ENCODE results near the gene ADAMTS2.

The ADAMTS2 gene

DNA sequence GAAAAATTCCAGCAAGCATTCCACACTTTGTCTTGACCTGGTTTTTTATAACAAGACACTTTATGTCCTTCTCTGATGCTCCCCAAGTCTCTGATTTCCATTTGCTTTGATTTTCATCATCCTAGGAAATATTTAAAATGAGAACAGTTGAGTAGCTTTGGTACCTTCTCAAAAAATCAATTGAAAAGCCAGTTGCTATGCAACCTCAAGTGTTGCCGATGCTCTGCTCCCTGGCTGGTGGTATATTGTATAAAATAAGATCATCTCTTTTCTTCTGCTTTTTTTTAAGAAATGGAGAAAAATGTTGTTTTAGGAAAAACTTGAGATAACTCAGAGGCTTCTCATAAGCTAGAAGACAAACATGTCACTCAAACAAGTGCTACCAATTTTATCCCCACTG, 175.4 kb downstream of the ADAMTS2 start:
- in situ Hi-C loops (cut with HindIII; ENCODE audit: low sequenced_read_pairs) = no loop called here

DNA sequence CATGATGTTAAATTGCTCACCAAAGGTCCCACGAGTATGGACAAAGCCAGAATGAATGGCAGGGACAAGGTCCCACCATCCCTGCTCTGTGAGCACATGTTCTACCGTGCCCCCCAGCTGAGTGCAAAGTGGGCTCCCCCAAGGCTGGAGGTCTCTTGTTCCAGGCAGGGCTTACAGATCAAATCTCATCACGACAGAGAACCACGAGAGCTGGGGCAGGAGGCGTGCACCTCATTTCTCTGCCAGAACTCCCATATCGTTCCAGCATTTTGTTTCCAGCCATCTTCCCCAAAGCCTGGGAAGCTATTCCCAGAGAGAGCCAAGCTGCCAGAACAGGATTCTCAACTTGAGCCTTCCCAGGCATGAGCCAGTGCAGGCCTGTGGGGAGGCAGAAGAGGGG, 176.6 kb downstream of the ADAMTS2 start:
- in situ Hi-C loops (cut with HindIII; ENCODE audit: low sequenced_read_pairs) = no loop called here

DNA sequence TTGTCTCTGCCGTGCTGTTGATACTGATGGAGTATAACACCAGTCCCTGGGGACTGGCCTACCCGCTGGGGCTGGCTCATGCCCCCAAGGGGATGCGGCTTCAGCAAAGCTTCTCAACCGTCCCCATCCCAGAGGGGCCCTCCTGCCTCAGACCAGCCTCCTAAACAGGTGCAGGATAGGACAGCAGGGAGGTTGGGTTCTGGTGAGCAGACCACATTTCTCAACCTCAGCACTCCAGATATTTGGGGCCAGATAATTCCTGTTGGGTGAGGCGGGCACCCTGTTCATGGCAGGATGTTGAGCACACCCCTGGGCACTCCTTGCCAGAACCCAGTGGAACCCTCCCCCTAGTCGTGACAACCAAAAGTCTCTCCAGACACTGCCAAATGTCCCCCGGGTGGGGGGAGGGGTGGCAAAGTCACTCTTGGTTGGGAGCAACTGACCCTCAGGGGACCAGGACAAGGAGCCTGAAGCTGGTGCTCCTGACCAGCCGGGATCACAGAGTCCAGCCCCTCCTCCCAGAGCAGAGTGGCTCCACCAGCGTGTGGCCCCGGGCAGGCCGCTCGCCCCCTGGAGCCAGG, 177.3 kb downstream of the ADAMTS2 start:
- in situ Hi-C loops (cut with HindIII; ENCODE audit: low sequenced_read_pairs) = no loop called here

DNA sequence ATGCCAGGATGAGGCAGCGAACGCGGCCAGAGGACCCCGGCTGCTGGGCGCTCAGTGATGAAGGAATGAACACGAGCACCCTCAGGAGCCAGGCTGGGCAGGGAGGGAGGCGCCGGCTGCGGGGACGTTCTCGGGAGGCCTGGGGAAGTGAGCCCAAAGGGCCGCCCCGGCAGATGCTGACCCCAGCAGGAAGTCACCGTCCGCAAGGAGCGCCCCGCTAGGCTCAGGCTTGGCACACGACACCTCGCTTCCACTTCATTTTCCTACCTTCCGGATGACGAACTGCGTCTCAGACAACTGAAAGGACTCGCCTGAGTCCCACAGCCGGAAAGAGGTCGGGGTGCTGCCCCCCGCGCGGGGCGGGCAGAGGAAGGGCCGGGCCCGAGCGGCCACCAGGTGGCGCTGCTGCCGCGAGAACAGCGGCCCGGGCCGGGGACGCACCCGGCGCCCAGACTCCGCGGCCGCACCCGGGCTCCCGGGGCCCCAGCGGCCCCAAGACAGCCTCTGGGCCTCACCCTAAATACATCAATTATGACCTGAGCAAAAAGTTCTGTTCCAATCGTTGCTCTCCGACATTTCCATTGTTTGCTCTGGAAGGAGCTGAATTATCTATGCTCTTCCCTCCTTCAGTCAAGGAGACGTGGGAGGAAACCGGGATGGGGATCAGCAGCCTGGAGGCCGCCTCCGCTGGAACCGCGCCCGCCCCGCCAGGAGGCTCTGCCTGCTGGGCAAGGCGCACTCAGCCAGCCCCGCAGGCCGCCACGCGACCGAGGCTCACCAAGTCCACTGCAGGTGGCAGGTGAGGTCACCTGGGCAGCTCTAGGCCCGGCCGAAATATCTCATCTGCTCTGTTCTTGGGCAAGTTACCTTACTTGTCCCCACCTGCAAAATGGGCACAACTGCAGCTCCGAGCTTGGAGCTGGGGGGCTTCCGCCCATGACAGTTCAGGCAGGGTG, 178.1 kb downstream of the ADAMTS2 start:
- in situ Hi-C loops (cut with HindIII; ENCODE audit: low sequenced_read_pairs) = no loop called here

DNA sequence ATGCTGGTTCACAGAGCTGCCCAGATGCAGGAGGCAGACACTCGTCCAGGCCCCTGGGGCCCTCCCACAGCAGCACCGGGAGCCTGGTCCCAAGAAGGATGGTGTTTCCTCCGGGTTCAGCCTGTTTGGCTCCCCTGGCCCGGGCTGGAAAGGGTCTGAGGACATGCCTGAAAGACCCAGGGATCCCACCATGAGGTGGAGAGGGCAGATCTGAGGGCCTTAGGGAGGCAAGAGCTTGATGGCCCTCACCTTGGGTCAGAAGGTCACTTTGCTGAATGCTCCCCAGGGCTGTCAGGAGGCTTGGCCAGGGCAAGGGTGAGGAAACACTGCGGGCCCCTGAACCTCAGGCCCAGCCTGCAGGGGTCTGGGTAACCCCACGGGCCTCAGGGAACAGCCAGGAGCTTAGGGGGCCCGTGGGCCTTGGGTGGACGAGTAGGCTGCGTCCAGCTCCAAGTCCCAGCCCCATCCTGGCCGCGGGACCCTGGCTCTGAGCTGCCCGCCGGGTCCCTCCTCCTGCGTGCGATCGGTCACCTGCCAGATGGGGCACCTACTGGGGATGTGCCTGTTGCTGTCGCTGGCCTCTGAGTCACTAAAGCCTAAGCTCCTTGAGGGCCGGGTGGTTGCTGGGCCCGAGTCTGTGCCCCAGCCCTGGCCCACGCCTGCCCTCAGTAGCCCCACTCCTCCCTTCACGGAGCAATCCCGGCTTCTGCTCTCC, 178.9 kb downstream of the ADAMTS2 start:
- in situ Hi-C loops (cut with HindIII; ENCODE audit: low sequenced_read_pairs) = no loop called here

DNA sequence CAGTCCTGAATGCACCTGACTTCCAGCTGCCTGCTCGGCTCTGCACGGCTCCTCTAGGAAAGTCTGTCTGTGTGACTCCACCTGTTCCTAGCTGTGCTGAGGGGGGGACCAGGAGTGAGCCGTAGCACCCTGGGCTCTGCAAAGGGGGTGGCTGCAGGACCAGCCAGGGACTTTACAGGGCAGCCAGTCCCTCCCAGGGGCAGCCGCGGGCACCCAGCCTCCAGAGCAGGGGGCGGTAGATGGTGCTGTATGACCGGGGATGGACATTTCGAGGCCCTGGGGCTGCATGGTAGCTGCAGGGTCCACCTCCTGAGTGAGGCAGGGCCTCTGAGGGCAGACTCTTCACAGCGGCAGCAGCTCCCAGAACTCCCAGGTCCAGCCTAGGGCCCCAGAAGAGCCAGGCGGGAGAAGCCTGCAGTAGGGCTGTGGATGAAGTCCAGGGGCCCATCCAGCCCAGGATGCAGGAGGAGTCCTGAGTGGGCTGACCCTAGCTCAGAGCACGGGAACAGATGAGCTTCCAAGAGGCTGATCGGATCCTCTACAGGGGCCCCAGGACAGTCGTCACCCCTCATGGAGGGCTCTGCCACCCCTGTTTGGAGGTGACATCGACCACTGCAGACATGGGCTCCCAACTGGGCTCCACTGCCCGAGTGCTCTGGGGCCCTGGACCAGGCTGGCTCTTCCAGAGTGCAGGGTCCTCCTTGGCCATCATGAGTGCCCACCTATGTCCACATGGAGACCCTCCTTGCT, 179.7 kb downstream of the ADAMTS2 start:
- in situ Hi-C loops (cut with HindIII; ENCODE audit: low sequenced_read_pairs) = no loop called here

DNA sequence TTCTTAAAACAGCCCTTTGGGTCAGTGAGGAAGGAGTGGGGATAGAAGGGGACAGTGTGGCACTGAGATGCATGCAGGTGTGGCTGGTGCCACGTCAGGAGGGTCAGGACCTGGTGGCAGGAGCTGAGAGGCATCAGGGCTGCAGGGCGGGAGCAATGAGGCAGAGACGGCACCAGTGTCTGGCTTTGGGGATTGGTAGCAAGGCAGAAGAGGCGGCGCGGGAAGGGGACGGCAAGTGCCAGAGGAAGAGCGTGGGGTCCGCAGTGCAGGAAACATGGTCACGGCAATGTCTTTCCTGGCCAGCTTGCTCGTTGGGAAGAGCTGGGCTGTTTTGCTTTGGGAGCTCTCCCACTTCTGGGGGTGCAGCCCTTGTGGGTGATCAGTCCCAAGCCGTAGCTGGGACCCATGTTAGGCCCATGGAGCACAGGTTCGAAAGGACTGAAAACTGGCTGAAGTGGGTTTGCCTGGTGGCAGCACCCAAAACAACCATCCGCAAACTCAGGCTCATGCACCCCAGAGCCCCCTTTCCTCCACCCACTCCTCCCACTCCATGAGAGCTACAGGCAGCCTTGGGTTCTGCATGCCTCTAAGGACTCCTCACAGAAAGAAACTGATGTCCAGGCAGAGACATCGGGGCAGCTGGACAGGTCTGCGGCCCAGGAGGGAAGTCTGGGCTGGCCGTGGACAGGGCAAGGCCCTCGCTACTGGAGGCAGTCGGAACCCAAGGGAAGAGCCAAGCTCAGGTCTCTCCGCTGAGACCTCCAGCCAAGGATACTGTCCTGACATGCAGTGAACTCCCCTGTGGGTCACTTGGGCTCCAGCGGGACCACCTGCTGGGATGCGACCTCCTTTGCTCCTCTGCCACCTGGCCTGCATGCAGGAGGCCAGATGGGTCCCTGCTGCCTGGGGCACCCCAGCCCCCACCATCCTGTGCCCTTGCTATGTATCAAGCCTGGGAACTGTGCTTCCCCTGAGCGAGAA, 180.6 kb downstream of the ADAMTS2 start:
- in situ Hi-C loops (cut with HindIII; ENCODE audit: low sequenced_read_pairs) = no loop called here

DNA sequence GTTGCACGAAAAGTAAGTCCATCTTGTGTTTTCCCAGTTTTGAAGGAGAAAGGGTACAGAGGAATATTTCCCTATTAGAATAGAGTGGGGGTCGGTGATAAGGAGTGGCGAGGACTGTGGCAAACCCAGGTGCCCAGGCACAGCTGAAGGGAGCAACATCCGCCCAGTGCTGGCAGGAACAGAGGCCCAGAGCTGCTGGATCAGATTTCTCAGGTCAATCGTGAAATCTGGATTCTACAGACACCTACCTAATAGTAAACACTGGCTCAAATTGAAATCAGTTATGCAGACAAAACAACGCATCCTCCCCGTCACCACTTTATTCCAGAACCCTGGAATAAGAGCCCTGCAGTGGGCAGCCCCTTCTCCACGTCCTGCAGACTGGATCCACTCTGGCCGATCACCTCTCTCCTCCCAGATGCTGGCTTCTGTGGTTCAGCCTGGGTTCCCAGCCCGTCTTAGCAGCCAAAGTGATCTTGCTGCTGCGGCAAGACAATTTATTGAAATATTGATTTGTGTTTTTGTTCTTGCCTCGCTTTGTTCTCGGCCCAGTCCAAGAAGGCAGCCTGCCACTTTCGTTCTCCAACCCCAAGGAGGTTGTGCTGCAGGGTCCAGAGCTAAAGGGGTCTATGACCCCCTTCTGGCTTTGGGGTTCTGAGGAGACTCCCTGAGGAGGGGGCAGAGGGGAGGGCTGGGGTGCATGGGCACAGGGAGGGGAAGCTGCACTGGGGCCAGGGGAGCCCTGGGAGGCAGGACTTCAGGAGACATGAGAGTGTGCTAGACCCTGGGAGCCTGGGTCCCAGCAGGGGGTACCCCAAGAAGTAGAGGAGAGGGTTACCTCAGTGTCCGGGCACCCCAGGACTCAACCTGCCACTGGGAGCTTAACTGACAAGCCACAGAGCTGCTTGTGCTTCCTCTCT, 181.8 kb downstream of the ADAMTS2 start:
- in situ Hi-C loops (cut with HindIII; ENCODE audit: low sequenced_read_pairs) = no loop called here

DNA sequence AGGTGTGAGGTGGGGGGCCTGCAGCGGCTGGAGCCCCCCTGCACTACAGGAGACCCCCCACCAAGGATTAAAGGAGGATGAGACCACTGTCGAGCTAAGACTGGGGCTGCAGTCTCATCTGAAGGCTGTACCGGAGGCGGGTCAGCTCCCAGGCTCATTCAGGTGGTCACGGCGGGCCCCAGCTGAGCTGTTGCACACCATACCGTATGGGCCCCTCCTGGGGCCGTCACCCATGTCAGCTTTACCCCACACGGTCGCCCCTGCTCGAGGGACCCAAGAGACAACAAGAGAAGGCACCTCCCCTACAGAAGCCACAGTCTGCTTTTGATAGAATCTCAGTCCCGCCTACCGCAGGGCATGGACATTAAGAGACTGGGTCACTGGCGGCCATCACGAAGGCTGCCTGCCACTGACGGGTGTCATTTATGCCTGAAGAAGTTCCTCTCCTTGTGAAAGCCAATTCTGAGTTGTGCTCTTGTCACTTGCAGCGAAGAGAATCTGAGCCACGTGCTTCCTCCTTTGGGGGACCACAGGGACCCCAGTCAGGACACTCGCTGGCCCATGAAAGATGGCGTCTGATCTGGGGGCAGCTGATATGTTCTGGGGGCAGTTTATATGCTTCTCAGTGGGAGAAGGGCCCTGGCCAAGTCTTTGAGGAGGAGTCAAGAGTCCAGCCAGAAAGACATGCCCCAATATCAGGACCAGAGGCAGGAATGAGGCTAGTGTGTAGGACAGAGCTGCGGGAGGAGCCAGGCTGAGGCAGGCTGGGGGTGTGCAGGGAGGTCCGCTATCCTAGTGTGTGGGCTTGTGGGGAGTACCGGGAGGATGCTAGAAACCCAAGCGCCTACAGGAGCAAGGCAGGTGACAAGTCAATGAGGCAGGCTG, 182.7 kb downstream of the ADAMTS2 start:
- in situ Hi-C loops (cut with HindIII; ENCODE audit: low sequenced_read_pairs) = no loop called here

DNA sequence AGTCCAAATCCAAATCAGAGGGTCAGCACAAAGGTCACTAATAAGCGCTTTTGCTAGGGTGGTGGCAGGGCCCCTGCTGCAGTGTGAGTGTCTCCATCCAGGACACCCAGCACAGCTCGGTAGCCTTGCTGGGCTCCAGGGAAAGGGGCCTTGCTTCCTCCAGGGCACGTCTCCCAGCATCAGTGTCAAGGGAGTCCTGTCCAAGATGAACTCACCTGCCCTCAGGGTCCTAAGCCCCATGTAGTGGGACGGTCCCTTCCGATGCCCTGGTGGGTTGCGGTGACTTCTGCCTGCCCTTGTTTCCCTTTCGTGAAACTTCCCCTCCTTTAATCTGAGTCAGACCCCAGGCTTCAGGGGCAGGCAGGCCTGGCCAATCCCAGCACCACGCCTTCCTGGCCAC, 183.4 kb downstream of the ADAMTS2 start:
- in situ Hi-C loops (cut with HindIII; ENCODE audit: low sequenced_read_pairs) = no loop called here

DNA sequence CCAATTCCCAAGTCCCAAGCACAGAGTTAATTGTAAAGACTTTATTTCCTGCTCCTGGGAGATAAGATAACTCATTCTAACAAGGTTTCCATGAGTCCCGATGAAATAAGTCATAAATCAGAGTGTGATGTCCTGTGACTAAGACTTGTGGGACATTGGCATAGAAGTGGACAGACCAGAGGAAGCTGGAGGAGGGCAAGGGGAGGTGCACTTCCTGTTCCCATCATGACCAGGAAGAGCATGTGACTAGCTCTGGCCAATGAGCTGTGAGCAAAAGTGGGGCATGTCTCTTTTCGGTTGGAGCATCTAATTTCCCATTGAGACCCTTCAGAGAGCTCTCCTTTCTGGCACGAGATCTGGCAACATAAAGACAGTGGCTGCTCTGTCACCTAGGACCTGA, 184.7 kb downstream of the ADAMTS2 start:
- in situ Hi-C loops (cut with HindIII; ENCODE audit: low sequenced_read_pairs) = no loop called here

DNA sequence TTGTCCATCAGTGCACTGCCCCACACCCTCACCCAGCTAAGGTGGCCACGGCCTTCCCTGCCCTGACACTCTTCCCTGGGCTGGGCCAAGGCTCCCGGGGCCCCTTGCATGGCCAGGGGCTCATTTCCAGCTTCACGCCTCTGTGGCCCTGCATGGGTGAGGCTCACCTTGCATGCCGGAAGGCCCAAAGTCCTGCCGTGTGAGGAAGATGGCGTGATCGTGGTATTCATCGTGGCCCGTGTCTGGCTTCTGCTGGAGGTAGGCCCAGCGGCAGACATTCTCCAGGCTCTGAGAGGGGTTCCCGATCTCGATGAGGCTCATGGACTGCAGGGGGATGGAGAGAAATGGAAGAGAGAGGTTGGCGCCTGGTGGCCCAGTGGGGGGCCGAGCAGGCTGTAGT, 186.7 kb downstream of the ADAMTS2 start:
- in situ Hi-C loops (cut with HindIII; ENCODE audit: low sequenced_read_pairs) = no loop called here

DNA sequence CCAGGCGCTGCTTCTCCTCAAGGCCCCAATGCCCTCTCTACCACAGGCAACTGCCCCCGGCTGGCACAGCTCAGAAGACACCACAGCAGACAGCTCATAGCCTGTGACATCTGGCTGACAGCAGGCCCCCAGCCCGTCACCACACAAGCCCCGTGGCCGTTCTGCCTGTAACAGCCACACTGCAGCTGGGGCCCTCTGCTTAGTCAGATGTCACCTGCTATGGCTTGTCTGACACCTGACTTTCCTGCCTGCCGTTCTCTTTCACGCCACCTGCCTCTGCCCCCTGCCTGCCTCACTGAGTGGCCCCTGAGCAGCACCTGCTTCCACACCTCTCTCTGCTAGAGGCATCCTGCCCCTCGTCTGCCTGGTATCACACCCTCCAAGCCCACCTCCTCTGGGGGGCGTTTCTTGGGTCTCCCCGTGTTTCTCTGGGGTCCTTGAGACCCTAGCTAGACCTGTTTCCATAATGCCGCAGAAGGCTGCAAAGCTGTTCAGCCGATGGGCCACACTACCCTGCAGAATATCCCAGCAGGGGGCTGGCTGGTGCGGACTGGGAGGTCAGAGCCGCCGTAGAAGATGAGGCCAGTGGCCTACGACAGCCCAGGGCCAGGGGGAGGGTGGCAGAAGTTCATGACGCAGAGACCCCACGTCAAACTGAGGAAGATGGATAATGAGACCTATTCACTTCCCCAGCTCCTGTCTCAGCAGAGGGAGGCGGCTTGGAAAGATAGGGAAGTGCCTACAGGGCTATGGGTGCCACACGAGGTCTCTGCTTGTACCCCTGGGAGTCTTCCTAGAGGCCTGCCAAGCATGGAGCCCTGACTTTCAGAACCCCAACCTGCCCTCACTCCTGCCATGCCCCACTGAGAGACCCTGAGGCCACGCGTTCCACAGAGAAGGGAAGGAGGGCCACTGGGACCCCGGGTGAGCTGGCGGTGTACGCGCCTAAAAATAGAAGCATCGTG, 190.0 kb downstream of the ADAMTS2 start:
- in situ Hi-C loops (cut with HindIII; ENCODE audit: low sequenced_read_pairs) = no loop called here

DNA sequence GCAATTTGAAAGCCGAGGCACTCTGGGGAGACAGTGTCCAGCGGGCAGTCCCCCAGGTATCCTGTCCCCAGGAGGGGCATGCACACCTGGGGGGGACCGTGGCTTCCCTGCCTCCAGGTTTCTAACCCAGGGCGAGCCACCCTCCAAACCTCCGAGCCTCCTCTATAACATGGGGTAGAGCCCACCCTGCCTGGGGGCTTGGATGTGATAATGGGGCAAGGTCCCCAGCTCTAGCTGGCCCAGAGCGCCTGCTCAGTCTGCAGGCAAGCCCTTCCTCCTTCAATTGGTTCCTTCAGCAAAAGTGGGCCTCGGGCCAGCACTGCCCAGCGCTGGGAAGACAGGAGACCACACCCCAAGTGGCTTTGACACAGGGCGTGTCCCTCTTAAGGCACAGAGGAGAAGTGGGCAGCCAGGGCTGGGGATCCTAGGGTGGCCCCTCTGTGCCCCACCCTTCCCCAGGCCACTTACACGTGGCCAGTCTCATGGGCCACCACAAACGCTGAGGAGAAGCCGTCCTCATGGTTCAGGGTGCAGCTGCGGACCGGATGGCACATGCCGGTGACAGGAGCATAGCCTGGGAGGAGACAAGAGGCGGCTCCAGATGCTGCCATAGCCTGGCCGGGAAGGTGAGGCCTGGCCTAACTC, 190.8 kb downstream of the ADAMTS2 start:
- in situ Hi-C loops (cut with HindIII; ENCODE audit: low sequenced_read_pairs) = no loop called here

DNA sequence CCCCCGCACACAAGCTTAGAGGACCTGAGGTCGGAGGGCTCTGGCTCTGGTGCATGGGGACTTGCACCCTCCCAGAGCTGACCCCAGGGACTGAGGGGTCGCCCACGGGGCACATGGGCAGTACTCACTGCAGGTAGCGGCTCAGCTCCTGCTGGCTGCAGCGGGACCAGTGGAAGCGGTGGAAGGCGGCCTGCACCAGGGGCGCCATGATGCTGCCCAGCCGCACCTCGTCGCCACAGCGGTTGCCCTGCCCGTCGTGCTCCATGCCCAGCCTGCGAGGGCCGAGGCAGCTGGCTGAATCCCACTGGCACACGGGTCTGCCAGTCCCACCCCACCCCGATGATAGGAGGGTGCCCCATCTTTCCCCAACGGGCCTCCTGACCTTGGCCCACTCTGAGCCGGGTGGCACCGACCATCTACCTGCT, 191.3 kb downstream of the ADAMTS2 start:
- in situ Hi-C loops (cut with HindIII; ENCODE audit: low sequenced_read_pairs) = no loop called here

DNA sequence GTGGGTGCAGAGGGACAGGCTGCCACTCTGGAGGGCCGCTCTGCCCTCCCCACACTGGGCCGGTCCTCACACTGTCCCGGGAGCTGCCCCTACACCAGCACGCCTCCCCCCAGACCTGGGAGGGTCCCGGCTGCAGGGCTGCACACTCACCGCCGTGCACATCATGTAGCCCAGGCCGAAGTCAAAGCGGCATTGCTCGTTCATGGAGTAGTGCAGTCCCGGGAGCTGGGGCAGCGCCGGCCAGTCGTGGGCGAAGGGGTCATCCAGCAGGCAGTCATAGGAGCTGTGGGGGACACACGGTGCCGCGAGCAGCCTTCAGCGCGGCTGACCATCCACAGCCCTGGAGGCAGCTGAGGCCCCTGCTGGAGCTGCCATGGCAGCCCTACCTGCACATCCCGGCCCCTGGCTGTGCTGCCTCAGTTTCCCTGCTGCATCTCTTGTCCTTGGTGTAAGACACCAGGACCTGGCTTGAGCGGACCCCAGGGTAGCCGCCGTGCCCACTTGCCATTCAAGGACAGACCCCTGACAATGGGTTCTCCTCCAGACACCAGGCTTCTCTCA, 191.8 kb downstream of the ADAMTS2 start:
- in situ Hi-C loops (cut with HindIII; ENCODE audit: low sequenced_read_pairs) = no loop called here
